ENCODE measurements around the gene OSBPL9. TPM values are rescaled to one million over a fixed set of nuclear protein-coding genes. Genes with fewer than 3 reads are reported as not detected.

The OSBPL9 gene
- total and polyA plus RNA-seq, 9 of the 15 experiments (the other 6 are each of a cell fraction or from before 2014, with no cell fraction given): 43.9 to 217 (median 170) TPM

- intact Hi-C loops (cut with micrococcal nuclease): loop anchor here (5.0 kb wide), 1 partner anchor 255 kb away; the partner anchor contains the start of gene NRDC
- ATAC-seq: peak; percentile 81
- WGBS (ENCODE audit: insufficient coverage, low coverage, missing lambda C conversion rate): 0% methylated on average over 2 of the region's 2 CpGs
- no TSS peak for BruUV-seq (replicated peaks)
- H3K4me3 ChIP-seq: no peak overlapping the region
- H3K9me1 ChIP-seq (ENCODE audit: control insufficient read depth, insufficient read depth, low read length): peaks cover 3% of the 10 kb centered on the region
- H4K20me1 ChIP-seq (replicated peaks; ENCODE audit: control insufficient read depth, insufficient read depth, low read length): peaks cover 3% of the 10 kb centered on the region; the same call in 1 of the 2 replicates
- H3K79me2 ChIP-seq (ENCODE audit: control insufficient read depth, insufficient read depth, low read length): peaks cover 96% of the 10 kb centered on the region
- ChIA-PET CTCF (ENCODE audit: low intra/inter-chr PET ratio) (no interaction called here), POLR2A (interaction anchor here (0.7 to 3.0 kb wide), 11 partner anchors 9 to 236 kb away, joined by 3 to 27 read pairs (median 4); no protein-coding TSS in a partner anchor)
- DNase-seq (ENCODE audit: extremely low read depth in 1 of 4, low spot score in 3 of 4): peak; percentile 70 to 98 (median 79)
- H3K4me1 ChIP-seq (replicated peaks in 1 of 2; ENCODE audit: control insufficient read depth in 2 of 2, insufficient read depth in 2 of 2, low read length in 2 of 2): peaks cover 22 to 53% of the 10 kb centered on the region in 2 experiments
- H3K4me2 ChIP-seq (ENCODE audit: insufficient read depth, low read length): peak overlapping the region; percentile 62
- H3K27ac ChIP-seq (ENCODE audit: extremely low read depth, low read depth, low read length): peak overlapping the region; percentile 69
- H2AFZ ChIP-seq (ENCODE audit: low read depth, low read length): 0 out of 2 replicates have a peak overlapping the region, but pooled peaks have one; percentile 5
- FAIRE-seq: peak; percentile 97
- in situ Hi-C loops (cut with MboI): no loop called here
- no peaks in the 10 kb centered on the region for H3K27me3 ChIP-seq (ENCODE audit: control insufficient read depth in 2 of 2, insufficient read depth in 2 of 2, low read length in 2 of 2)
- no peaks in the 10 kb centered on the region for H3K36me3 ChIP-seq (ENCODE audit: control insufficient read depth, insufficient read depth, low read length)
- no peaks in the 10 kb centered on the region for H3K9me3 ChIP-seq (replicated peaks; ENCODE audit: control insufficient read depth, insufficient read depth, low read depth, low read length)
- H3K9ac ChIP-seq (ENCODE audit: insufficient read depth in 1 of 2, low read depth in 2 of 2, low read length in 2 of 2): peak overlapping the region in 1 of 2 experiments; percentile 40; a peak in 2 of 4 replicates
- TF ChIP-seq UBTF (IDR thresholded peaks at IDR 0.05; ENCODE audit: borderline replicate concordance in 1 of 2, low read depth in 2 of 2, low read length in 2 of 2): peak in 1 of 2 experiments; percentile 67; a peak in 1 of 4 replicates
- TF ChIP-seq SMARCA4 (IDR thresholded peaks at IDR 0.05): peak; percentile 87
- TF ChIP-seq POLR2A (conservative IDR thresholded peaks at IDR 0.05): peak; percentile 38; the same call in 1 of the 2 replicates
- no peak for TF ChIP-seq SIX5 (IDR thresholded peaks at IDR 0.05; ENCODE audit: borderline replicate concordance in 1 of 2, insufficient read depth in 1 of 2, low read depth in 1 of 2, low read length in 2 of 2)
- peak; percentile 72; the same call in 1 of the 2 replicates for TF ChIP-seq SREBF1 (IDR thresholded peaks at IDR 0.05; ENCODE audit: borderline replicate concordance, low read depth, low read length)
- TF ChIP-seq MNT (conservative IDR thresholded peaks at IDR 0.05): peak; percentile 34 to 61; a peak in 3 of 4 replicates
- TF ChIP-seq ATF3 (IDR thresholded peaks at IDR 0.05): peak; percentile 97
- TF ChIP-seq ATF3 (CRISPR knock-in tag; conservative IDR thresholded peaks at IDR 0.05): peak; percentile 72; the same call in 1 of the 2 replicates
- TF ChIP-seq ZNF384 (IDR thresholded peaks at IDR 0.05; ENCODE audit: low read depth, low read length): peak; percentile 21; the same call in 1 of the 2 replicates
- TF ChIP-seq MTA2 (IDR thresholded peaks at IDR 0.05; ENCODE audit: low read depth): 0 out of 2 replicates have a peak, but pooled peaks have one; percentile 22
- TF ChIP-seq TAF9B (IDR thresholded peaks at IDR 0.05; ENCODE audit: partially characterized antibody): peak; percentile 54
- TF ChIP-seq TEAD4 (IDR thresholded peaks at IDR 0.05; ENCODE audit: low read length): peak; percentile 73
- no peak for TF ChIP-seq TEAD4 (CRISPR knock-in tag; IDR thresholded peaks at IDR 0.05; ENCODE audit: borderline replicate concordance)
- TF ChIP-seq CHD2 (IDR thresholded peaks at IDR 0.05; ENCODE audit: low read depth, low read length): no peak
- TF ChIP-seq CBFA2T2 (conservative IDR thresholded peaks at IDR 0.05): no peak; the same call in 1 of the 2 replicates
- no peak for TF ChIP-seq TAF15 (IDR thresholded peaks at IDR 0.05; ENCODE audit: low read depth, low read length)
- TF ChIP-seq JUN (IDR thresholded peaks at IDR 0.05; ENCODE audit: borderline replicate concordance, low read depth, low read length): peak; percentile 97
- TF ChIP-seq JUN (CRISPR knock-in tag; IDR thresholded peaks at IDR 0.05; ENCODE audit: borderline replicate concordance): no peak
- TF ChIP-seq POLR2B (IDR thresholded peaks at IDR 0.05; ENCODE audit: low read depth, partially characterized antibody): no peak
Measured at GRCh38 chr1:51622455-51622913, 5.6 kb downstream of the OSBPL9 start.
